Thoracic aorta (tissue), 2 donors: ENCODE data around the gene NID2. TPM values are rescaled to one million over a fixed set of nuclear protein-coding genes. Genes with fewer than 3 reads are reported as not detected.

Source experiments
- ATAC-seq: fragments of 150-250 bp; one replicate; pipeline ENCODE4 v1.8.0; 2017; ENCODE audit warnings: low read depth; ENCODE audit not compliant: insufficient number of reproducible peaks, low FRiP score
- DNase-seq: peaks from one replicate; pipeline ENCODE4 v3.0.0-alpha.2; 2020; ENCODE audit warnings: low spot score
- H3K27ac ChIP-seq, 2 donors: fragments of 200-600 bp; sonication (generic); 1 replicate in 1 of 2; 2 replicates in 1 of 2; pipeline ENCODE4 v1.5.1; 2016; ENCODE audit warnings: mild to moderate bottlenecking in 2 of 2, moderate library complexity in 2 of 2
- H3K27me3 ChIP-seq: fragments of 200-600 bp; sonication (generic); replicated peaks from 2 replicates; pipeline ENCODE4 v1.6.0; 2016; ENCODE audit warnings: mild to moderate bottlenecking; ENCODE audit not compliant: insufficient read depth
- H3K36me3 ChIP-seq: fragments of 200-600 bp; sonication (generic); one replicate; pipeline ENCODE4 v1.5.1; 2016
- H3K4me1 ChIP-seq, 2 donors: fragments of 200-600 bp; sonication (generic); 1 replicate in 1 of 2; 2 replicates in 1 of 2; pipeline versions ENCODE4 v1.5.1 to v1.6.0; 2016; ENCODE audit warnings: low read depth in 2 of 2, mild to moderate bottlenecking in 1 of 2; ENCODE audit not compliant: control insufficient read depth in 1 of 2
- H3K4me3 ChIP-seq: fragments of 200-600 bp; sonication (generic); 2 replicates; pipeline ENCODE4 v1.5.1; 2016; ENCODE audit warnings: mild to moderate bottlenecking
- H3K9me3 ChIP-seq: fragments of 200-600 bp; sonication (generic); 2 replicates; pipeline ENCODE4 v1.5.1; 2016
- total RNA-seq, 2 donors: library from RNA; depleted of rRNA; stranded (reverse); fragments of >200 nt; gene quantifications; one replicate each; pipeline versions ENCODE4 v1.1.0 to v1.2.3, GENCODE V29; 2016
- TF ChIP-seq, protein P1 (sequence below): fragments of 200-600 bp; sonication (generic); IDR thresholded peaks from one replicate; pipeline ENCODE4 v1.5.1; 2019; ENCODE audit warnings: antibody characterized with exemption

NID2 gene
- total RNA-seq, 2 donors from 2014 or later = 21.0 to 33.3 TPM

DNA sequence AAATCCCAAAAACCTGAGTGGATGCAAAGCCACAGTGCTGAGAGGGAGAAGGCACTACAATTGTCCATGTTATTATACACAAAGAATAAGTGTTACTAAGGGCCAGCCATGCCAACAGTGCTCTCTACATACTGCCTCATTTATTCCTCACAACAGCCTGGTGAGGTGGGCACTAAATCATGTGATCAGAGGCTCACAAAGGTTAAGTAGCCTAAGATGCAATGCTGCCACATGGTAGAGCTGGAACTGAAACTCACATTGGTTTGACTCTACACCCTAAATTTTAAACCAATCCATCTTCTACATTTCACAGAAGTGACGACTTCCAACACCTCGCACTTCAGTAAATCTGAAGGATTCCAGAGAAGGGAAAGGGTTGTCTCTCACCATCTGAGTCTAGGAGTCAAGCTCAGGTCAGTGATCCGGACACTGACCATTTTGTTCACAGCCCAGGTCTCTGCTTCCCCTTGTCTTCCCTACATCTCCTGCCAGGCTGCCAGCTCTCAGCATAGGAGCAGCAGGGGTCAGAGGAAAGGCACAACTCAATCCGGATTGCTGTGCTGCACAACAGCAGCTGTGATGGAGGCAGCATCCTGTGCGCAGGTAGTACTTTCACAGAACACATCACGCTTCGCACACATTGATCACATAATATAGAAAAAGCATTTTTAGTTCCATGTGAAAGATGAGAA lies 29.6 kb downstream of the NID2 start:
- Histone ChIP-seq H3K27ac (no peak overlapping the region), H3K4me1 (peaks cover 0 to 18% of the 10 kb centered on the region in 2 donors), H3K27me3 (no peaks in the 10 kb centered on the region), H3K9me3 (no peaks in the 10 kb centered on the region), H3K36me3 (peaks cover 4% of the 10 kb centered on the region), H3K4me3 (no peak overlapping the region)
- ATAC-seq (no peak), DNase-seq (no peak)
- TF ChIP-seq, protein P1, sequence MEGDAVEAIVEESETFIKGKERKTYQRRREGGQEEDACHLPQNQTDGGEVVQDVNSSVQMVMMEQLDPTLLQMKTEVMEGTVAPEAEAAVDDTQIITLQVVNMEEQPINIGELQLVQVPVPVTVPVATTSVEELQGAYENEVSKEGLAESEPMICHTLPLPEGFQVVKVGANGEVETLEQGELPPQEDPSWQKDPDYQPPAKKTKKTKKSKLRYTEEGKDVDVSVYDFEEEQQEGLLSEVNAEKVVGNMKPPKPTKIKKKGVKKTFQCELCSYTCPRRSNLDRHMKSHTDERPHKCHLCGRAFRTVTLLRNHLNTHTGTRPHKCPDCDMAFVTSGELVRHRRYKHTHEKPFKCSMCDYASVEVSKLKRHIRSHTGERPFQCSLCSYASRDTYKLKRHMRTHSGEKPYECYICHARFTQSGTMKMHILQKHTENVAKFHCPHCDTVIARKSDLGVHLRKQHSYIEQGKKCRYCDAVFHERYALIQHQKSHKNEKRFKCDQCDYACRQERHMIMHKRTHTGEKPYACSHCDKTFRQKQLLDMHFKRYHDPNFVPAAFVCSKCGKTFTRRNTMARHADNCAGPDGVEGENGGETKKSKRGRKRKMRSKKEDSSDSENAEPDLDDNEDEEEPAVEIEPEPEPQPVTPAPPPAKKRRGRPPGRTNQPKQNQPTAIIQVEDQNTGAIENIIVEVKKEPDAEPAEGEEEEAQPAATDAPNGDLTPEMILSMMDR = no peak

DNA sequence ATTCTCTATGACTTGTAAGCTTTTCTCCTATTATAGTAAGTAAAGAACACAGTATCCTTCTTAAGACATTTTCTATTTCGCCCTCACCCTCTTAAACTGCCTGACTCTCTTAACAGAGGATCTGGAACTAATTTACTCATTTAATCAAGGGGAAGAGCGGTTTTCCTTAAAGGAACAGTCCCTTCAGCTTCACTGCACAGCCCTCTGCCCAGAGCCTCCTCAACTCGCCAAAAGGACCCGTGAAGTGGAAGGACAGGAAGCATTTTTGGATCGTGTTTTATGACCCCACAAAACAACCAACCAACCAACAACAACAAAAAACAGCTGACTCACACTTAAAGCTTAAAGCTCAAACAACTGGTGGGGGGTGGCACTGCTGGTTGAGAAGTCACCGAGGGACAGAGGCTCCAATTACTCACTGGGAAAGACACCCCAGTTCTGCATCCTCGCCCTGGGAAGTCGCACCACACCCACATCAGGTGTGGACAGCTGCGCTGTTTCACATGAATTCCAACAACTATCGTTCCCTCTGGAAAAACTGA lies 35.7 kb downstream of the NID2 start:
- ATAC-seq = no peak
- Histone ChIP-seq H3K4me1 (peaks cover 12 to 28% of the 10 kb centered on the region in 2 donors), H3K27me3 (no peaks in the 10 kb centered on the region), H3K36me3 (no peaks in the 10 kb centered on the region), H3K9me3 (no peaks in the 10 kb centered on the region), H3K27ac (peak overlapping the region; percentile 58 to 63), H3K4me3 (no peak overlapping the region)
- TF ChIP-seq, protein P1 = no peak
- DNase-seq = no peak

DNA sequence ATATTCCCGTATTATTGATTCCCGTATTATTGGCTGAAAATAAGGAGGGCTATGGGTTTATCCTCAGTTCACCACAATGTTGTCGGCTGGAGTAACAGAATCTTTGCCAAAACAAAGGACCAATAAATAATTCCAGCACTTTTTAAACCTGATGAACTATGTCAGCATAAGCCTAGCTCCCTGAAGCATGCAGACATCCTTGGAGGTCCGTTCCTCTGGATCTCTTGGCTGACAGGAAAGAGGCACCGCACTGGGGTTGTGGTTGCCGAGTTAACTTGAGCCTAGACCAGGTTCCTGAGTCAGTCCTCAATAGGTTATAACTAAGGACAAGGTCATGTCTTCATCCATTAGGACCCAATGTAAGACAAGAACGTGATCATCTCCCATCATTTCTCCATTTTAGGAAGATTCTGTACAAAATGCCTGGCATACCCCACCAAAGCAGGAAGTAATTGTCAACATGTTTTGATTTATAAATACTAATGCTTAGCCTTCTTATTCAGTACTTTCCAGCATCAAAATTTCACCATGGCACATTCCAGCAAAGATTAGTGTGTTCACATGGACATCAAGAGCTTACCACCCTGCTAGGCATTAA lies 36.6 kb downstream of the NID2 start:
- ATAC-seq (no peak), DNase-seq (no peak)
- TF ChIP-seq, protein P1 = no peak
- peak overlapping the region; percentile 29 for H3K4me3 ChIP-seq
- H3K27ac ChIP-seq = peak overlapping the region; percentile 63 to 70
- no peaks in the 10 kb centered on the region for H3K27me3 ChIP-seq
- no peaks in the 10 kb centered on the region for H3K36me3 ChIP-seq
- peaks cover 12 to 28% of the 10 kb centered on the region in 2 donors for H3K4me1 ChIP-seq
- no peaks in the 10 kb centered on the region for H3K9me3 ChIP-seq

DNA sequence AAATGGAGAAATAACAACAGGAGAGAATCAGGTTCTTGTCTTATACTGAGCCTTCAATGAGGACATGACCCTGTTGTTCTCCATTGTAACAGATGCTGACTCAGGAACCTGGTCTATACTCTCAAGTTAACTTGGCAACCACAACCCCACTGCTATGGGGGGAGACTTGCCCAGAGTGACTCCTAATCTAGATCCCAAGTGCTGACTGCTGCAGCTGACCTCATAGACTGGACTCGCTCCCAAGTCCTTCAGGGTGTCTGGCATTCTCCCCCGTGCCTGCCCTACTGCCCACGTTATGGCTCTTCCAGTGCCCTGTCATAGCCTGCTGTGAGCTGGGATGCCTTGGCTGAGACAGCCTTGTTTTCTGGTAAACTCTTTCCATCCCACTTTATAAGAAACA lies 37.1 kb downstream of the NID2 start:
- H3K36me3 ChIP-seq = no peaks in the 10 kb centered on the region
- H3K9me3 ChIP-seq = no peaks in the 10 kb centered on the region
- no peaks in the 10 kb centered on the region for H3K27me3 ChIP-seq
- peaks cover 12 to 28% of the 10 kb centered on the region in 2 donors for H3K4me1 ChIP-seq
- ATAC-seq = peak; percentile 93
- TF ChIP-seq, protein P1 = no peak
- H3K4me3 ChIP-seq = no peak overlapping the region
- peak overlapping the region; percentile 63 to 70 for H3K27ac ChIP-seq
- DNase-seq = peak; percentile 80

DNA sequence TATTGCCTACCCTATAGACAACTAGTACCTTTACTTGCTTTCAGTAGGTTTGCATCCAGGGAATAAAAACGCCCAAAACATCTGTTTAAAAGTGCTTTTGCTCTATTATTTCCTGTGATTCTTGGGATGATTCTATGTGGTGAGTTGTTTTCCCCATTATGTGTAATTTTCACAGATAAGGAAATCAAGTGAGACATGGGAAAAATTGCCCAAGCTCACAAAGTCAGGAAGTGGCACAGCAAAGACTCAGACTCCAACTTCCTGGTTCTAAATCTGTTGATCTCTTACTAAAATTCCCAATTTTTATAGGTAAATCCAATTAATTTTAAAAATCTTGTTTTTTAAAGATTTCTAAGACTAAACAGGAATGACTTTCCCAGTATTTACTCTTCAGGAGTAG lies 39.0 kb downstream of the NID2 start:
- TF ChIP-seq, protein P1 = no peak
- Histone ChIP-seq H3K4me1 (peaks cover 12 to 42% of the 10 kb centered on the region in 2 donors), H3K36me3 (no peaks in the 10 kb centered on the region), H3K27ac (no peak overlapping the region), H3K9me3 (no peaks in the 10 kb centered on the region), H3K27me3 (no peaks in the 10 kb centered on the region), H3K4me3 (no peak overlapping the region)
- DNase-seq (no peak), ATAC-seq (no peak)
